Choroid plexus epithelial cell (primary cell): ENCODE data around the gene RASD2.
"Not testable (repeated sequence)": the region's sequence is repeated elsewhere in the genome, so short reads cannot be mapped to it uniquely, and the experiment has no call there.

Source experiments
- DNase-seq: peaks from one replicate; pipeline ENCODE4 v3.0.0-alpha.2; 2010; ENCODE audit warnings: low read depth
- H3K4me3 ChIP-seq: 2 replicates; pipeline ENCODE4 v1.5.1; 2011; ENCODE audit warnings: low read depth, mild to moderate bottlenecking, control low read depth, low read length, moderate library complexity
- TF ChIP-seq, protein P1 (sequence below): conservative IDR thresholded peaks from 2 replicates; pipeline ENCODE4 v1.5.1; 2011; ENCODE audit warnings: low read depth, mild to moderate bottlenecking, control low read depth, inconsistent platforms, low read length, moderate library complexity

RASD2 gene

DNA sequence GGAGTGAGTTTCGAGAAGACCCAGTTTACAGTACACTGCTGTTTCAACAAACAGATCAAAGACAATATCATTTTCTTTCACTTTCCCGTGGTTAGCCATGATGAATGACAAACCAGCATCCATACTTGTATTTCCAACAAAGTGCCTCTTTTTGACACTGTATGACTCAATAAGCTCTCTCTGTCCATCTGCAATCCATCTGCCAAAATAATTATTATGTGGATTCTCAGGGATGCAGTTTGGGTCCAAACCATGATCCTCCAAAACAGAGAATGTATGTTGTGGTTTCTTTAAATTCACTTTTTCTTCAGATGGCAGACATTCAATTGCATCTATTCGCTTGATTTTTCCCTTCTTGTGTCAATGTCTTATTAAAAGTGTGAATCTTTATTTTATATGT, 37.8 kb upstream of the RASD2 start:
- no peak for DNase-seq
- H3K4me3 ChIP-seq, result no peak overlapping the region
- TF ChIP-seq, protein P1, sequence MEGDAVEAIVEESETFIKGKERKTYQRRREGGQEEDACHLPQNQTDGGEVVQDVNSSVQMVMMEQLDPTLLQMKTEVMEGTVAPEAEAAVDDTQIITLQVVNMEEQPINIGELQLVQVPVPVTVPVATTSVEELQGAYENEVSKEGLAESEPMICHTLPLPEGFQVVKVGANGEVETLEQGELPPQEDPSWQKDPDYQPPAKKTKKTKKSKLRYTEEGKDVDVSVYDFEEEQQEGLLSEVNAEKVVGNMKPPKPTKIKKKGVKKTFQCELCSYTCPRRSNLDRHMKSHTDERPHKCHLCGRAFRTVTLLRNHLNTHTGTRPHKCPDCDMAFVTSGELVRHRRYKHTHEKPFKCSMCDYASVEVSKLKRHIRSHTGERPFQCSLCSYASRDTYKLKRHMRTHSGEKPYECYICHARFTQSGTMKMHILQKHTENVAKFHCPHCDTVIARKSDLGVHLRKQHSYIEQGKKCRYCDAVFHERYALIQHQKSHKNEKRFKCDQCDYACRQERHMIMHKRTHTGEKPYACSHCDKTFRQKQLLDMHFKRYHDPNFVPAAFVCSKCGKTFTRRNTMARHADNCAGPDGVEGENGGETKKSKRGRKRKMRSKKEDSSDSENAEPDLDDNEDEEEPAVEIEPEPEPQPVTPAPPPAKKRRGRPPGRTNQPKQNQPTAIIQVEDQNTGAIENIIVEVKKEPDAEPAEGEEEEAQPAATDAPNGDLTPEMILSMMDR, result no peak

DNA sequence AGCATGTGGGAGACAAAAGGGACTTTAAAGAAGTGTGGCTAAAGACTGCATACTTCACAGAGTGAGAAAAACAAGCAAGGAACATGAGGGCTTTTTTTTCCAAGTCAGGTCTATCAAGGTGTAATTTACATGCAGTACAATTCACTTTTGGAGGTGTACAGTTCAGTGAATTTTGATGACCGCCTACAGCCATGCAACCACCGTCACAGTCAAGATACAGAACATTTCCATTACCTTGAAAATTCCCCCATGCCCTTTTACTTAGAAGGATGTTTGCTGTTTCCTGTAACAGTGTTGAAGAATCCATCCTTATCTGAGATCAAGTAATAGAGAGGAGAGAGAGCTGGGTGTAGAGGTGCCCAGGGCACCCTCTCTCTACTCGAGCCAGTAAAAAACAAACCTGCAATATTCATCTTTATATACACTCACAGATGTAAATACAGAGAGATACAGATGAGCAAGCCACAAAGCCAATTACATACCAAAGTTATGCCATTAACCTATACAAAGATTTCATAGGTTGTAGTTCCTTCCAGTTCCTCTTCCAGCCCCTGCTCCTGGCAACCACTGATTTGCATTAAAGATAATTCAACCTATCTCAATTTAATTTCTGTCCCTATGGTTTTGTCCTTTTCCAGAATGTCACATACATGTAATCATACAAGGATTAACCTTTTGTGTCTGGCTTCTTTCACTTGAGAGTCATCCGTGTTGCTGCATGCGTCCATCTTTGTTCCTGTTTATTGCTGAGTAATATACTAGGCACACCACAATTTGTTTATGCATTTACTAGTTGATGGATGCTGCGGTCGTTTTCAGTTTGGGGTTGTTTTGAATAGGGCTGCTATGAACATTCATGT, 35.0 kb upstream of the RASD2 start:
- H3K4me3 ChIP-seq, result no peak overlapping the region
- no peak for DNase-seq
- TF ChIP-seq, protein P1, result no peak

DNA sequence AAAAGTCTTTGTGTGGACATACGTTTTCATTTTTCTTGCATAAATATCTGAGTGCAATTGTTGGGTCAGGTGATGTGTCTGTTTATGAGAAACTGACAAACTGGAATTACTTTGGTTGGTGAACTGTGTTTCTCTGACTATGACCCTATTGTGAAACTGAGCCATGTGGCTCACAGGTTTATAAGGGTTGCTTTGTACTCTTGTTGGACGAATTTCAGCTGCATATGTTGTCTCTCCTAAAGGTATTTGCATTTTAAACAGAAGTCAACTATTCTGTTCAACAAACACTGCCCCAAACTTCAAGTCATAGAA, 34.4 kb upstream of the RASD2 start:
- no peak overlapping the region for H3K4me3 ChIP-seq
- TF ChIP-seq, protein P1, result no peak
- DNase-seq, result peak; percentile 30

DNA sequence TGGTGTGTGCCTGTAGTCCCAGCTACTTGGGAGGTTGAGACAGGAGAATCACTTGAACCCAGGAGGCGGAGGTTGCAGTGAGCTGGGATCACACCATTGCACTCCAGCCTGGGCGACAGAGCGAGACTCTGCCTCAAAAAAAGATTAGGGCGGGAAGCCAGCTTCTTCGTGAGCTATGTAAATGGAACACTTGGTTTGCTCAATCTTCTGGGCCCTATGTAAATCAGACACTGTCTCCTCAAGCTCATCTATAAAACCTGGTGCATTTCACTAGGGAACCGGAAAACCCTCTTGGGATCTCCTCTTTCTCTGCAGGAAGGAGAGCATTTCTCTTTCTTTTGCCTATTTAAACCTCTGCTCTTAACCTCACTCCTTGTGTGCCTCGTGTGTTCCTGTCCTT, 32.8 kb upstream of the RASD2 start:
- not testable (repeated sequence) for DNase-seq

DNA sequence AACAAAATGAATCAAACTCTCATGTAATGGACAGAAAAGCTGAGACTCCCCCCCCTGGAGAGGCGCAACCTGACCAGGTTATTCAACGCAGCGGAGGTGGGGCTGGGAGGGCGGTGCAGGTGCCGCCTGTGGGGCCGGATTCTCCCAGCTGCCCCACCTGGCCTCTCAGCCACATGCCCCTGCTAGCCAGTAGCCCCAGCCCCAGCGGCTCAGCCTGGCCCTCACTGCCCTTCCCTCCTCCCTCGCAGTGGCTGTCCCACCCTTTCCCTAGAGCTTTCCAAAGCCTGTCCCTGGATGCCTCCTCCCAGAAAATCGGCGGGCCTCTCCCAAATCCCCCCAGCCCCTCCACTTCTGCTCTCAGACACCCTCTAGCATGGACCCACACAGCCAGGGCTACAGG, 31.2 kb upstream of the RASD2 start:
- DNase-seq, result no peak

More for the DNA sequence above, 32.8 kb upstream of the RASD2 start:
- H3K4me3 ChIP-seq, result not testable (repeated sequence)

DNA sequence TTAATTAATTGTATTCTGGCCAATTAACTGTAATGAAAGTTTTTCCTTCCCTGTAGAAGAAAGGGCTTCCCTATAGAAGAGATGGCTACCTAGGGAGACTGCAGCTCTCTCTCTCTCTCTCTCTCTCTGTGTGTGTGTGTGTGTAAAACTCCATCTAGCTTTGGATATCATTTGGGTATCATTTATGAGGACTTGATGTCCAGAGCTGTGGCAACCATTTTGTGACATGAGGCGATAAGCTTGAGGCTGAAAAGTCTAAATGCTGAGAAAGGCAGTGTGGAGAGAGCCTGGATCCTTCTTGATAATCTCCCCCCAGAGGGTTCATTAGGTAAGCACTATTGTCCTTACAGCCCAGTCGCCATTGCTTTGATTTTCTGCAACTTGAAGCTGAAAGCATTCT, 30.7 kb upstream of the RASD2 start:
- TF ChIP-seq, protein P1, result no peak

More for the DNA sequence above, 31.2 kb upstream of the RASD2 start:
- H3K4me3 ChIP-seq, result no peak overlapping the region
- TF ChIP-seq, protein P1, result no peak

DNA sequence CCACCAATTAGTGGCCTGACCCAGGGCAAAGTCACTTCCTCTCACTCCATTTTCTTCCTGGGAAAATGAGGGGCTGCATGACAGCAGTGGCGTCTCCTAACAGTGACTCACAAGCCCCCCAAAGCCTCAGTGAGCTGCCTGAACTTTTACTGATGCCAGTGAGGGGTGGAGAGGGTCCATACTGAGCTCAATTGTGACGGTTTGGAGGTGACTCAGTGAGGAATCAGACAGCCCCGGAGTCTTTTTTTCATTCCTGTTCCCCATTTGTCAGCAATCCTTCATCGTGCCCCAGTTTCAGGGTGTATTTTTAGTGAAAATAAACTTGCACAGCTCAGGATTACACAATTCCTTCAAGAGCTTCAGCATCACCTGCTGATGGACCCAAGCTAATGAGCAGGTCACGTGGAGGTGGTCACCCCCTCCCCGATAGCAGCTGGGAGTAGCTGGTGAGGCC, 30.1 kb upstream of the RASD2 start:
- H3K4me3 ChIP-seq, result no peak overlapping the region
- TF ChIP-seq, protein P1, result no peak
- DNase-seq, result peak; percentile 17

More for the DNA sequence above, 30.7 kb upstream of the RASD2 start:
- H3K4me3 ChIP-seq, result no peak overlapping the region
- no peak for DNase-seq
